Ishikawa (cell line): ENCODE results near the gene HTR3A.

Experiments
- CEBPB ChIP-seq: IDR thresholded peaks from 2 replicates; pipeline ENCODE4 v1.6.1; 2012
- CREB1 ChIP-seq: IDR thresholded peaks from 2 replicates; pipeline ENCODE4 v1.6.1; 2012; ENCODE audit warnings: low read depth
- EGR1 ChIP-seq: IDR thresholded peaks from 2 replicates; pipeline ENCODE4 v1.6.1; 2012
- EP300 ChIP-seq: IDR thresholded peaks from 2 replicates; pipeline ENCODE4 v1.6.1; 2012; ENCODE audit warnings: borderline replicate concordance
- FOXM1 ChIP-seq: IDR thresholded peaks from 2 replicates; pipeline ENCODE4 v1.6.1; 2012; ENCODE audit warnings: low read depth, borderline replicate concordance
- NFIC ChIP-seq: IDR thresholded peaks from 2 replicates; pipeline ENCODE4 v1.6.1; 2012
- RAD21 ChIP-seq: IDR thresholded peaks from 2 replicates; pipeline ENCODE4 v1.6.1; 2012; ENCODE audit warnings: low read depth
- TAF1 ChIP-seq: IDR thresholded peaks from 2 replicates; pipeline ENCODE4 v1.6.1; 2012; ENCODE audit warnings: low read depth, mild to moderate bottlenecking
- TCF12 ChIP-seq: IDR thresholded peaks from 2 replicates; pipeline ENCODE4 v1.6.1; 2012; ENCODE audit warnings: low read depth
- TEAD4 ChIP-seq: IDR thresholded peaks from 2 replicates; pipeline ENCODE4 v1.6.1; 2012
- YY1 ChIP-seq: IDR thresholded peaks from 2 replicates; pipeline ENCODE4 v1.6.1; 2012; ENCODE audit warnings: low read depth
- ZBTB7A ChIP-seq: IDR thresholded peaks from 2 replicates; pipeline ENCODE4 v1.6.1; 2012; ENCODE audit warnings: low read depth
- TF ChIP-seq, protein P1 (sequence below): IDR thresholded peaks from 2 replicates; pipeline ENCODE4 v1.6.1; 2012
- TF ChIP-seq, protein P2 (sequence below): IDR thresholded peaks from 2 replicates; pipeline ENCODE4 v1.6.1; 2012; ENCODE audit warnings: low read depth, mild to moderate bottlenecking
- TF ChIP-seq, protein P3 (sequence below): IDR thresholded peaks from 2 replicates; pipeline ENCODE4 v1.6.1; 2012

The HTR3A gene

DNA sequence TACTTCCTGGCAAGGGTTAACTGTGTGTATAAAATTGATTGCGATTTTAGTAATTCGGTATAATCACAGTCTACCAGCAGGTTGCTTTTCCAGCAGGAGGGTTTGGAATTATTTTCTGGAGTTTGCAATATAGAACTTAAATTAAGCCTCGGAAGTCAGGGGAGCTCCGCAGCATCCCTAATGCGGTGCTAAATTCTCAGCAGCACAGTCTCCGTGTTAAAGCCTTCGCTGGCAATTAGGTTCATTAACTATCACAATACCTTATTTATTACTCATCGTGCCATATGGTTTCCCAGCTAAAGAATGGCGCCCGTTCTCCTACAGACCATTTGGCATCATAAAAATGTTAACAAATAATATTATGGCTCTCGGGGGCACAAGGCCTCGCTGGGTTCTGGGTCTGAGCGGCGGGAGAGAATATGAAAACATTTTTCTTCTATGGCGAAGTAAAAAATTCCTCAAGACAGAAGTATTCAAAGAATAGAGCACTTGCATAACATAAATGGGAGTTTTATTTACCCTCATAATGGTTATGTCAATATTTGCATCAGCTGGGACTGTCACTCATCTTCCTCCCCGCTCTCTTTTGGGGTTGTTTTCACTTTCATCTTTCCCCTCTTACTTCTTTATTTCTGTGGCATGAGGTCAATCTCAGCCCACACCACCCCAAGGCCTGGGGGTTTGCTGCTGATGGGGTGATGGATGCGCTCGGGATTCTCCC, 56.5 kb downstream of the HTR3A start:
- no peak for TF ChIP-seq CREB1
- no peak for TF ChIP-seq TEAD4
- no peak for TF ChIP-seq TAF1
- no peak for TF ChIP-seq EGR1

DNA sequence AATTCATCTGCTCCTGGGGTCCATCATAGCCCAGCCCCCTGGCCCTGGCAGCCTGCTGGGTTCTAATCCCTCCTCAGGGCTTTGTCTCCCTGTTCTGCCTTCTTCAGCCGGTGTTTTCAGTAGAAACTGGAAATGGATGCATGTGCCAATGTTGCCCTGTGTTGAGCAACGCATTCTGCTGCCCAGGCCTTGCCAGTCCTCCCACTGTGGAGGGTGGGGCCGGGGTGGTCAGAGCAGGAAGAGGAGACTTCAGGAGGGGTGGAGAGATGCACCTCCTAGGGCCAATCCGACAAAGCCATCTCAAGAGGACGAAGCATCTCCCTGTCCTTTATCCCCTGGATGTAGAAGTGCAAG, 57.0 kb downstream of the HTR3A start:
- TF ChIP-seq FOXM1 (no peak), EGR1 (no peak), RAD21 (no peak)
- TF ChIP-seq, protein P1, sequence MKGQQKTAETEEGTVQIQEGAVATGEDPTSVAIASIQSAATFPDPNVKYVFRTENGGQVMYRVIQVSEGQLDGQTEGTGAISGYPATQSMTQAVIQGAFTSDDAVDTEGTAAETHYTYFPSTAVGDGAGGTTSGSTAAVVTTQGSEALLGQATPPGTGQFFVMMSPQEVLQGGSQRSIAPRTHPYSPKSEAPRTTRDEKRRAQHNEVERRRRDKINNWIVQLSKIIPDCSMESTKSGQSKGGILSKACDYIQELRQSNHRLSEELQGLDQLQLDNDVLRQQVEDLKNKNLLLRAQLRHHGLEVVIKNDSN, result no peak
- TF ChIP-seq, protein P2, sequence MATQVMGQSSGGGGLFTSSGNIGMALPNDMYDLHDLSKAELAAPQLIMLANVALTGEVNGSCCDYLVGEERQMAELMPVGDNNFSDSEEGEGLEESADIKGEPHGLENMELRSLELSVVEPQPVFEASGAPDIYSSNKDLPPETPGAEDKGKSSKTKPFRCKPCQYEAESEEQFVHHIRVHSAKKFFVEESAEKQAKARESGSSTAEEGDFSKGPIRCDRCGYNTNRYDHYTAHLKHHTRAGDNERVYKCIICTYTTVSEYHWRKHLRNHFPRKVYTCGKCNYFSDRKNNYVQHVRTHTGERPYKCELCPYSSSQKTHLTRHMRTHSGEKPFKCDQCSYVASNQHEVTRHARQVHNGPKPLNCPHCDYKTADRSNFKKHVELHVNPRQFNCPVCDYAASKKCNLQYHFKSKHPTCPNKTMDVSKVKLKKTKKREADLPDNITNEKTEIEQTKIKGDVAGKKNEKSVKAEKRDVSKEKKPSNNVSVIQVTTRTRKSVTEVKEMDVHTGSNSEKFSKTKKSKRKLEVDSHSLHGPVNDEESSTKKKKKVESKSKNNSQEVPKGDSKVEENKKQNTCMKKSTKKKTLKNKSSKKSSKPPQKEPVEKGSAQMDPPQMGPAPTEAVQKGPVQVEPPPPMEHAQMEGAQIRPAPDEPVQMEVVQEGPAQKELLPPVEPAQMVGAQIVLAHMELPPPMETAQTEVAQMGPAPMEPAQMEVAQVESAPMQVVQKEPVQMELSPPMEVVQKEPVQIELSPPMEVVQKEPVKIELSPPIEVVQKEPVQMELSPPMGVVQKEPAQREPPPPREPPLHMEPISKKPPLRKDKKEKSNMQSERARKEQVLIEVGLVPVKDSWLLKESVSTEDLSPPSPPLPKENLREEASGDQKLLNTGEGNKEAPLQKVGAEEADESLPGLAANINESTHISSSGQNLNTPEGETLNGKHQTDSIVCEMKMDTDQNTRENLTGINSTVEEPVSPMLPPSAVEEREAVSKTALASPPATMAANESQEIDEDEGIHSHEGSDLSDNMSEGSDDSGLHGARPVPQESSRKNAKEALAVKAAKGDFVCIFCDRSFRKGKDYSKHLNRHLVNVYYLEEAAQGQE, result no peak

DNA sequence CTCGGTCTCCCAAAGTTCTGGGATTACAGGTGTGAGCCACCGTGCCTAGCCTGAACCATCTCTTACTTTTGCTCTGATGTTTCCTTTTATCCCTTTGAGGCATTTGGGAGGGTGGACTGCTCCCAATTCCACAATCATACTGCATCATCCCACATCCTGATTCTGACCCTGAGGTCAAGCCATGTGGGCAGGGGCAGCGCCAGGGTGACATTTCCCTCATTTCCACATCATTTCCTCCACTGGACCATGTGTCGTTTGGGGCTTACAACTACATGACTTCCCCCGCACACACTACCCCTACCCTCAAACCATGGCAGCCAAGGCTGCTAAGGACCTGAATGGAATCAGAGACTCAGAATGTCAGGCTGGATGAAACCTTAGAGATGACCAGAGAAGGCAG, 58.2 kb downstream of the HTR3A start:
- TF ChIP-seq EP300 (no peak), FOXM1 (no peak), TEAD4 (no peak), YY1 (no peak), CEBPB (no peak), TAF1 (no peak), TCF12 (no peak), CREB1 (no peak), EGR1 (no peak), ZBTB7A (no peak)
- TF ChIP-seq, protein P3, sequence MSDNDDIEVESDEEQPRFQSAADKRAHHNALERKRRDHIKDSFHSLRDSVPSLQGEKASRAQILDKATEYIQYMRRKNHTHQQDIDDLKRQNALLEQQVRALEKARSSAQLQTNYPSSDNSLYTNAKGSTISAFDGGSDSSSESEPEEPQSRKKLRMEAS, result no peak
- TF ChIP-seq, protein P1, result no peak

DNA sequence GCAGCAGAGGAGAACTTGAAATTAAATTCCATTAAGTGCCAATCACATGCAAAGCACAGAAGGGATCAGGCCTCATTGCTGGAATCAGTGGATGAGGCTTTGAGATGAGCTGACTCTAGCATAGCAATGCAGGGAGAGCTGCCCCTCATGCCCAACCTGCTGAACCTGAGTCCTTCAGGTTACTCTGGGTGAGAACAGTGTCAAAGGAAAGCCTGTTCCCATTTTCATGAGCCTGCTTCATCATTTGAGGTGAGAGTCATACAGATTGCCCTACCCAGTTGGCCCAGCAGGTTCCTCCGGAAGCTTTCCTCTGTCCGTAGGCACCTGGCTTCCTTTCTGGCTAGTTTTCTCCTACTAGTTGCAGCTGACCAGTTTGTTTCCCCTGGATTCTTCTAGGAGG, 58.7 kb downstream of the HTR3A start:
- TF ChIP-seq EGR1, result no peak
- TF ChIP-seq FOXM1, result no peak
- no peak for TF ChIP-seq TEAD4
- TF ChIP-seq ZBTB7A, result no peak
- TF ChIP-seq, protein P3, result no peak
- no peak for TF ChIP-seq NFIC
- TF ChIP-seq YY1, result no peak
- TF ChIP-seq TAF1, result no peak
- TF ChIP-seq, protein P1, result no peak
- TF ChIP-seq RAD21, result no peak
- no peak for TF ChIP-seq CEBPB
- TF ChIP-seq CREB1, result no peak

DNA sequence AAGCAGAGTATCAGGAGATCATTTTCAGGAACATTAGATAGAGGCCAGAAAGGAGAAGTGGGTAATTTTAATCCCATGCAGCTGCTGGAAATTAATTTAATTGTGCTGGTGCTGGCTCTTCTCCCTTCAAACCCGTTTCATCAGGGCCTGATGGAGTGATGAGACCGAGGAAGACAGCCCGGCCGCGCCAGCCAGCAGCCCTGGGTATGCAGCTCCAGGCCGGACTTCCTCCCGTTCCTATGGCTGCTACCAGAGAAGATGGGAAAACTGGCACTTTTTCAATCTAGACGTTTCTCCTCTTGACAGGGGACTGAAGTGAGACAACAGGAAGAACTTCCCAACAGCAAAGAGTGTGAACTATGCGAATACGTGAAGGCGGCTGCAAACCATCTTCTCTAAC, 60.0 kb downstream of the HTR3A start:
- TF ChIP-seq FOXM1, result no peak
- no peak for TF ChIP-seq CEBPB
- TF ChIP-seq TEAD4, result no peak

DNA sequence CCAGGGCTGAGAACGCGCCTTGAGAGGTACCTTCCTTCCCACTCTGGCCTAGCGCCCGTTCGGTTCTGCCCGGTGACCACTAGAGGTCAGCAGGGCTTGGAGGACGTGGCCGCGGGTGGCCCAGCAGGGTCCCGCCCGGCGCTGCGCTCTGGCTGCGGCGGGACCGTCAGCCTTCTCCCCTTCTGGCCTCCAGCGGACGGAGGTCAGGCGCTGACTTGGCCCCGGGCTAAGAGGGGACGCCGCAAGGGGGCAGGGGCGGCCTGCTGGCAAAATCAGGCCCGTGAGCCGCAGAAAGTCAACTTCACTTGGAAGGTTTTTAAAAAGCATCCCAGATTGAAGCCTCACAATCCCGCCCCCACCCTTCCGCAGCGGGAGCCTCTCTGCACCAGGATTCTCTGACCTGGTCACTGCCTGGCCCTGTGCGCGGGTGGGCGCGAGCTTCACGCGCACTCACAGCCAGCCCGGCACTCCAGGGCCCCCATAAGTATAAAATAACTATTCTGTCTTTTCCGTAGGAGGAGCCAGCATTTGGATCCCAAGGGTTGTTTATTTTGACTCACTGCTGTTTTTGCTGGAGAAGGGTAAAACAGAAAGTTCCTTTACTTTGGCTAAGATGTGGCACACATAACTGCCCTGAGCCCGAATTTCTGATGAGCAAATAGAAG, 61.4 kb downstream of the HTR3A start:
- no peak for TF ChIP-seq CREB1
- no peak for TF ChIP-seq CEBPB
- TF ChIP-seq RAD21, result peak; percentile 77
- no peak for TF ChIP-seq EP300
- TF ChIP-seq NFIC, result peak; percentile 62; the same call in 1 of the 2 replicates
- TF ChIP-seq, protein P2, result no peak
- TF ChIP-seq, protein P3, result 0 out of 2 replicates have a peak, but pooled peaks have one; percentile 22
- TF ChIP-seq TAF1, result no peak
- no peak for TF ChIP-seq EGR1
- TF ChIP-seq, protein P1, result no peak
